NCI-H146 treated with DMSO at 0.1 percent for 48 hours (cell line): ENCODE results near the gene FADS1.

ENCODE experiments used
- DNase-seq: peaks from one replicate; lab custom pipeline; 2025; ENCODE audit not compliant: unreplicated experiment; lab: John Stamatoyannopoulos, UW

Gene FADS1

GRCh38 chr11:61827571-61828378, 11.0 kb upstream of the FADS1 start, which contains the start of gene FADS2:
TSS of gene FADS2 (plus strand) at chr11:61828300. CDS start at chr11:61828391, 91 bp downstream.
- DNase-seq = peak; percentile 98

GRCh38 chr11:61826930-61827570, 10.2 kb upstream of the FADS1 start:
- peak; percentile 35 for DNase-seq

GRCh38 chr11:61820174-61820573, 3.4 kb upstream of the FADS1 start:
- DNase-seq = no peak

GRCh38 chr11:61817471-61818202, 834 bp upstream of the FADS1 start:
- DNase-seq = no peak

GRCh38 chr11:61815790-61816735, 740 bp downstream of the FADS1 start:
- DNase-seq = peak; percentile 69

GRCh38 chr11:61814958-61815789, 1.6 kb downstream of the FADS1 start:
- DNase-seq = peak; percentile 95

- DNase-seq = peak; percentile 28
Observed at GRCh38 chr11:61814247-61814957, 2.4 kb downstream of the FADS1 start.

- no peak for DNase-seq
Observed at GRCh38 chr11:61812736-61813411, 3.9 kb downstream of the FADS1 start.

- no peak for DNase-seq
Observed at GRCh38 chr11:61811831-61812230, 5.0 kb downstream of the FADS1 start.

- no peak for DNase-seq
Observed at GRCh38 chr11:61810671-61811175, 6.1 kb downstream of the FADS1 start.

- no peak for DNase-seq
Observed at GRCh38 chr11:61806785-61807184, 10.0 kb downstream of the FADS1 start.

- no peak for DNase-seq
Observed at GRCh38 chr11:61805146-61805545, 11.7 kb downstream of the FADS1 start.

GRCh38 chr11:61803889-61804647, 12.7 kb downstream of the FADS1 start:
- DNase-seq = no peak

GRCh38 chr11:61802605-61803004, 14.2 kb downstream of the FADS1 start:
- DNase-seq = no peak

- no peak for DNase-seq
Observed at GRCh38 chr11:61800331-61801281, 16.2 kb downstream of the FADS1 start.

GRCh38 chr11:61799665-61800284, 17.0 kb downstream of the FADS1 start:
- no peak for DNase-seq
